ENCODE measurements around the gene TOP1.
A peak's percentile ranks its signal among the peaks of the same experiment; 100 is the strongest.

TOP1 gene

GRCh38 chr20:41135187-41135887 is 106.7 kb downstream of the TOP1 start:
- DNase-seq (ENCODE audit: low read depth) = peak; percentile 71
- TF ChIP-seq, protein P1, sequence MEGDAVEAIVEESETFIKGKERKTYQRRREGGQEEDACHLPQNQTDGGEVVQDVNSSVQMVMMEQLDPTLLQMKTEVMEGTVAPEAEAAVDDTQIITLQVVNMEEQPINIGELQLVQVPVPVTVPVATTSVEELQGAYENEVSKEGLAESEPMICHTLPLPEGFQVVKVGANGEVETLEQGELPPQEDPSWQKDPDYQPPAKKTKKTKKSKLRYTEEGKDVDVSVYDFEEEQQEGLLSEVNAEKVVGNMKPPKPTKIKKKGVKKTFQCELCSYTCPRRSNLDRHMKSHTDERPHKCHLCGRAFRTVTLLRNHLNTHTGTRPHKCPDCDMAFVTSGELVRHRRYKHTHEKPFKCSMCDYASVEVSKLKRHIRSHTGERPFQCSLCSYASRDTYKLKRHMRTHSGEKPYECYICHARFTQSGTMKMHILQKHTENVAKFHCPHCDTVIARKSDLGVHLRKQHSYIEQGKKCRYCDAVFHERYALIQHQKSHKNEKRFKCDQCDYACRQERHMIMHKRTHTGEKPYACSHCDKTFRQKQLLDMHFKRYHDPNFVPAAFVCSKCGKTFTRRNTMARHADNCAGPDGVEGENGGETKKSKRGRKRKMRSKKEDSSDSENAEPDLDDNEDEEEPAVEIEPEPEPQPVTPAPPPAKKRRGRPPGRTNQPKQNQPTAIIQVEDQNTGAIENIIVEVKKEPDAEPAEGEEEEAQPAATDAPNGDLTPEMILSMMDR (IDR thresholded peaks at IDR 0.05; ENCODE audit: insufficient read depth, low read depth, low read length, missing control alignments) = peak; percentile 82
- no peak overlapping the region for H3K4me3 ChIP-seq (ENCODE audit: low read depth, low read length)

DNA sequence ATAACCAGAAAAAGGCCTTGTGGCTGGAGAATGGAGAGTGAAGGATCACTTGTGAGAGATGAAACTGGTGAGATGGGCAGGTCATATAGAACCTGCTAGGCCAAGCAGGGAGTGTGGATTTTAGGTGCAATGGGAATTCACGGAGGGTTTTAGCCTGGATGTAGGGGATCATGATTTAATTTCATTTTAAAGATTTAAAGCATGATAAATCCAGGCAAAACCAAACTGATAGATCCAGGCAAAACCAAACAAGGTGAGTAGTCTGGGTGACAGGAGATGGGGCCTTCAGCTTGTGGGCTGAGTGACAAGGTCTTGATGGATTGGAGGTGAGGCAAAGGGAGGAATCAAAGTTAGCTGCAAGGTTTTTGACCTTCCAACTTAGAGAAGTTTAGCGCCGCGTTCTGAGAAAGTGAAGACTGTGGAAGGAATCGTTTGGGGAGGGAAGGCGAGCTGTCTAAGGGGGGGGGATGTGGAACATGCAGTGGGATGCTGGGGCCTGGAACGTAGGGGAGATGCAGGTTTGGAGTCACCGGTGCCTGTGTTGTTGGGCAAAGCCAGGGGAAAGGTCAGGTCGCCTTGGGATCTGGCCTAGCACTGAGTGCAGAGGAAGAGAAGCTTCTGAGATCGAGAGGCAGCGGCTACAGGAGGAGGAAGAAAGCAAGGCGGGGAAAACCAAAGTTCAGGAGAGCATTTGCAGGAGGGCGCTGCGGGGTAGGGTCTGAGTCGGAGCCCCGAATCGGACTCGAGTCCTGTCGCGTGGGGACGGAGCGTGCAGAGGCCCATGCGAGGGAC is 107.5 kb downstream of the TOP1 start:
- peak overlapping the region; percentile 69 for H3K4me3 ChIP-seq (ENCODE audit: low read depth, low read length)
- TF ChIP-seq, protein P1 (IDR thresholded peaks at IDR 0.05; ENCODE audit: insufficient read depth, low read depth, low read length, missing control alignments) = no peak
- no peak for DNase-seq (ENCODE audit: low read depth)

DNA sequence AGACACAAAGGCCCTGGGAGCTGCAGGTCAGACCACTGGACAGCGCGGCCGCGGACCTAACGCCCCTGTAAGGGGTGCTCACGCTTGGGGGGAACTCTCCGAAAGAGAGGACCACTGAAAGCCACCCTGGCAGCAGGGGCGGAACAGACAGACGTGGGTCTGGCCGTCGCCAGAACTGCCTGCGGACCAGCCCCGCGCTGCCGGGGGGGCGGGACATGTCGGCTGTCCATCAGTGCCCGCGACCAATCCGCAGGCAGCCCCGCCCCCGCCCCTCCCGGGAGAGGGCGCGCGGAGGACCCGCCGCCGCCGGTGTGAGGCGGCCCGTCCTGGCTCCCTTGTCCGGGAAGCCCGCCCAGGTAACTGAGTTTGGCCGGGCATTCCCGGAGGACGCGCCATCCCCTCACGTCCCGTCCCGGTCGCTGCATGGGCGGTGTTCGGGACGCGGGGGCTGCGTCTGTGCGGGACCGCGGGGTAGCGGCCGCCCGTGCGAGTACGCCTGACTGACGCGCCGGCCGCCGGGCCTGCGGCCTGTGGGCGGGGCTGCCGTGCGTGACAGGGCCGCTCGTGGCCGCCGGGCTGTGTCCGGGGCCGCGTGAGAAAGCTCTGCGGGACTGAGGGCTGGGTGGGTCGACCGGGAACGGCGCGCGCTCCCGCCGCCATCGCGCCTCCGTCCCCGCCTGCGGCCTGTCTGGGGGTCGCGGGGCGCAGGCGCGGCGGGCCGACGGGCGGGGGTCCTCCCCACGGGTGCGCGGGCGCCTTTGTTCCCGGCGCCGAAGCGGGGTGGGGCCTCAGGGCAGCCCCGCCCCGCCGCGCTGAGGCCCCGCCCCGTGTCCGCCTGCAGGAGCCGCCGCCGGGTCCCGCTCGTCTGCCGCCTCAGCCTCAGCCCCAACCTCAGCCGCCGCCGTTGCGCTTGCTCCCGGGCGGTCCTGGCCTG is 108.3 kb downstream of the TOP1 start, which contains the start of gene PLCG1:
PLCG1 (plus strand) TSS at position 864 of the 934 bp plus-strand sequence. CDS start 99 bp downstream, outside the sequence.
- TF ChIP-seq, protein P1 (IDR thresholded peaks at IDR 0.05; ENCODE audit: insufficient read depth, low read depth, low read length, missing control alignments) = no peak

DNA sequence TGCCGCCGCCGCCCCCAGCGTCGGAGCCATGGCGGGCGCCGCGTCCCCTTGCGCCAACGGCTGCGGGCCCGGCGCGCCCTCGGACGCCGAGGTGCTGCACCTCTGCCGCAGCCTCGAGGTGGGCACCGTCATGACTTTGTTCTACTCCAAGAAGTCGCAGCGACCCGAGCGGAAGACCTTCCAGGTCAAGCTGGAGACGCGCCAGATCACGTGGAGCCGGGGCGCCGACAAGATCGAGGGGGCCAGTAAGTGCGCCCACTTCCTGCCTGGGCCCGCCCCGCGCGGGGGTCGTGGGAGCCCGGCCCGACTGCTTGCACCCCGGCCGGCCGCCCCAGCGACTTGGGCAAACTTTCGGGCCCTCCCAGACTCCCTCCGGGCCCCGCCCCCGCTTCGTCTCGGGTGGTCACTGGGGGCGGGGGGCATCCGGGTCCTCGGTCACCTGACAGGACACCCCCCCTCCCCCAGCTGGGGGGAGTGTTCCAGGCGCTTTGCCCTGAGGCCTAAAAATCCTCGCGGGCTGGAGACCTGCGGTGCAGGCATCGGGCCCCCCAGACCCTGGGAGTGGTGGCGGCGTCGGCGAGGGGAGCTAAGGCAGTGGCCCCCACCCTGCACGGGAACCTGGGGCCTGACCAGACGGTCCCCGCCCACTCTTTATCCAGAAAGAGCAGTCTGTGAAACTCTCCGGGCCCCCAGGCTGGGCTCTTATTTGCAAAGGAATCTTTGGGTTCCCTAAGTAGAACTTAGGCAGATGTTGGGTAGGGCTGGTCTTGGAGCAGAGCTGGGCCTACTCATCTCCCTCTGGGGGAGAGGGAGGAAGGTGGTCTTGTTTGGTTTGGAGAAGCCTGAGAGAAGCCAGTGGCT is 109.2 kb downstream of the TOP1 start:
- peak; percentile 75 for DNase-seq (ENCODE audit: low read depth)
- H3K4me3 ChIP-seq (ENCODE audit: low read depth, low read length) = peak overlapping the region; percentile 82
- TF ChIP-seq, protein P1 (IDR thresholded peaks at IDR 0.05; ENCODE audit: insufficient read depth, low read depth, low read length, missing control alignments) = no peak

More for the DNA sequence above, 108.3 kb downstream of the TOP1 start, which contains the start of gene PLCG1:
- peak within 1 kb of the TSS; percentile 82 for H3K4me3 ChIP-seq (ENCODE audit: low read depth, low read length)
- peak; percentile 90 for DNase-seq (ENCODE audit: low read depth)

- TF ChIP-seq, protein P1 (IDR thresholded peaks at IDR 0.05; ENCODE audit: insufficient read depth, low read depth, low read length, missing control alignments) = no peak
- peak; percentile 49 for DNase-seq (ENCODE audit: low read depth)
- H3K4me3 ChIP-seq (ENCODE audit: low read depth, low read length) = peak overlapping the region; percentile 82
Measured at GRCh38 chr20:41138475-41139226, 110.0 kb downstream of the TOP1 start.

Data from GM12865 (cell line).